Panc1 (cell line): ENCODE results near the gene ELFN2. TPM values are rescaled to one million over a fixed set of nuclear protein-coding genes. Genes with fewer than 3 reads are reported as not detected.

Source experiments
- ATAC-seq: fragments of 200-7000 bp; cut with Tn5 transposase; 2 replicates; pipeline ENCODE4 v1.9.1; 2020; ENCODE audit warnings: mild to moderate bottlenecking, moderate library complexity
- BruUV-seq: library from RNA; stranded (reverse); fragments of 400-500 nt; replicated peaks from 2 replicates; lab custom pipeline; 2021; lab: Mats Ljungman, UMichigan
- CTCF ChIA-PET: fragments of 300-600 bp; sonication (Branson Sonifier 250); formaldehyde crosslinking; loops from one replicate; lab custom pipeline; 2022; ENCODE audit warnings: antibody characterized with exemption; lab: Charles Lee
- POLR2A ChIA-PET: fragments of 300-600 bp; sonication (Branson Sonifier 250); formaldehyde crosslinking; loops from one replicate; lab custom pipeline; 2022; ENCODE audit warnings: antibody characterized with exemption; lab: Charles Lee
- DNase-seq: peaks from one replicate; pipeline ENCODE4 v3.0.0-alpha.2; 2010; ENCODE audit warnings: low read depth, low spot score
- H3K27ac ChIP-seq: 2 replicates; pipeline ENCODE4 v1.5.1; 2011; ENCODE audit warnings: mild to moderate bottlenecking, low read length, inconsistent platforms
- H3K27me3 ChIP-seq: fragments of 200-500 bp; sonication (Bioruptor generic); 2 replicates; pipeline ENCODE4 v1.6.0; 2014; ENCODE audit warnings: low read length, inconsistent platforms; ENCODE audit not compliant: control insufficient read depth, insufficient read depth
- H3K36me3 ChIP-seq: fragments of 200-500 bp; sonication (Bioruptor generic); 2 replicates; pipeline ENCODE4 v1.5.1; 2014; ENCODE audit warnings: inconsistent platforms, mild to moderate bottlenecking, low read length, moderate library complexity; ENCODE audit not compliant: control insufficient read depth, insufficient read depth
- H3K4me1 ChIP-seq: 2 replicates; pipeline ENCODE4 v1.5.1; 2011; ENCODE audit warnings: inconsistent platforms, mild to moderate bottlenecking, low read length, moderate library complexity; ENCODE audit not compliant: control insufficient read depth, insufficient read depth
- H3K4me3 ChIP-seq, 2 experiments: 2 replicates each; pipeline ENCODE4 v1.5.1; 2011 to 2012; ENCODE audit warnings: low read depth in 2 of 2, low read length in 2 of 2, mild to moderate bottlenecking in 2 of 2, inconsistent platforms in 1 of 2, moderate library complexity in 1 of 2
- H3K9me3 ChIP-seq: fragments of 200-500 bp; sonication (Bioruptor generic); 2 replicates; pipeline ENCODE4 v1.5.1; 2014; ENCODE audit warnings: low read depth, mild to moderate bottlenecking, inconsistent platforms, low read length, moderate library complexity; ENCODE audit not compliant: control insufficient read depth, insufficient read depth
- POLR2AphosphoS5 ChIP-seq: IDR thresholded peaks from 2 replicates; pipeline ENCODE4 v1.6.1; 2012; ENCODE audit warnings: mild to moderate bottlenecking, low read depth, low read length, moderate library complexity
- SIN3A ChIP-seq: IDR thresholded peaks from 2 replicates; pipeline ENCODE4 v1.6.1; 2012; ENCODE audit warnings: low read depth, mild to moderate bottlenecking, low read length, moderate library complexity, borderline replicate concordance; ENCODE audit not compliant: insufficient read depth
- TCF7L2 ChIP-seq: IDR thresholded peaks from 2 replicates; pipeline ENCODE4 v1.6.1; 2011; ENCODE audit warnings: mild to moderate bottlenecking, low read depth, low read length, inconsistent platforms
- in situ Hi-C: cut with HindIII; loops from 2 replicates; pipeline ENCODE4 v1.10.0; 2016; ENCODE audit warnings: low sequenced_read_pairs, low pct_unique_long_range_greater_than_20kb
- intact Hi-C: fragments of 100-400 bp; cut with micrococcal nuclease; formaldehyde crosslinking; loops from one replicate; pipeline ENCODE4 v1.10.0; 2022; ENCODE audit not compliant: unreplicated experiment
- total RNA-seq: library from RNA; stranded (reverse); gene quantifications from one replicate; pipeline ENCODE4 v1.2.1, GENCODE V29; 2021; ENCODE audit not compliant: unreplicated experiment
- TF ChIP-seq, protein P1 (sequence below): fragments of 450-650 bp; IDR thresholded peaks from 2 replicates; pipeline ENCODE4 v1.5.1; 2017; ENCODE audit warnings: mild to moderate bottlenecking
- TF ChIP-seq, protein P2 (sequence below), 2 experiments: IDR thresholded peaks; 2 replicates each; pipeline ENCODE4 v1.6.1; 2011 to 2012; ENCODE audit warnings: low read depth in 2 of 2, control low read depth in 1 of 2, low read length in 1 of 2, mild to moderate bottlenecking in 1 of 2, moderate library complexity in 1 of 2; ENCODE audit not compliant: insufficient read depth in 1 of 2

Gene ELFN2
- total RNA-seq, 1 experiment from 2014 or later: 2.9 TPM

GRCh38 chr22:37439347-37439746 lies 12.1 kb upstream of the ELFN2 start:
- BruUV-seq: no TSS peak
- TF ChIP-seq, protein P1, sequence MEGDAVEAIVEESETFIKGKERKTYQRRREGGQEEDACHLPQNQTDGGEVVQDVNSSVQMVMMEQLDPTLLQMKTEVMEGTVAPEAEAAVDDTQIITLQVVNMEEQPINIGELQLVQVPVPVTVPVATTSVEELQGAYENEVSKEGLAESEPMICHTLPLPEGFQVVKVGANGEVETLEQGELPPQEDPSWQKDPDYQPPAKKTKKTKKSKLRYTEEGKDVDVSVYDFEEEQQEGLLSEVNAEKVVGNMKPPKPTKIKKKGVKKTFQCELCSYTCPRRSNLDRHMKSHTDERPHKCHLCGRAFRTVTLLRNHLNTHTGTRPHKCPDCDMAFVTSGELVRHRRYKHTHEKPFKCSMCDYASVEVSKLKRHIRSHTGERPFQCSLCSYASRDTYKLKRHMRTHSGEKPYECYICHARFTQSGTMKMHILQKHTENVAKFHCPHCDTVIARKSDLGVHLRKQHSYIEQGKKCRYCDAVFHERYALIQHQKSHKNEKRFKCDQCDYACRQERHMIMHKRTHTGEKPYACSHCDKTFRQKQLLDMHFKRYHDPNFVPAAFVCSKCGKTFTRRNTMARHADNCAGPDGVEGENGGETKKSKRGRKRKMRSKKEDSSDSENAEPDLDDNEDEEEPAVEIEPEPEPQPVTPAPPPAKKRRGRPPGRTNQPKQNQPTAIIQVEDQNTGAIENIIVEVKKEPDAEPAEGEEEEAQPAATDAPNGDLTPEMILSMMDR: no peak
- TF ChIP-seq SIN3A: no peak
- no peak for TF ChIP-seq POLR2AphosphoS5
- POLR2A ChIA-PET: no interaction called here
- ATAC-seq (no peak), DNase-seq (no peak)
- intact Hi-C loops: no loop called here
- in situ Hi-C loops: no loop called here
- CTCF ChIA-PET: no interaction called here
- H3K27ac ChIP-seq: no peak overlapping the region
- no peak overlapping the region for H3K4me3 ChIP-seq
- no peaks in the 10 kb centered on the region for H3K4me1 ChIP-seq
- no peaks in the 10 kb centered on the region for H3K36me3 ChIP-seq
- H3K9me3 ChIP-seq: no peaks in the 10 kb centered on the region
- no peaks in the 10 kb centered on the region for H3K27me3 ChIP-seq

- CTCF ChIA-PET: no interaction called here
- BruUV-seq: no TSS peak
- Histone ChIP-seq H3K27me3 (no peaks in the 10 kb centered on the region), H3K27ac (no peak overlapping the region), H3K4me1 (no peaks in the 10 kb centered on the region), H3K4me3 (no peak overlapping the region), H3K9me3 (no peaks in the 10 kb centered on the region; the same call in 1 of the 2 replicates), H3K36me3 (no peaks in the 10 kb centered on the region)
- POLR2A ChIA-PET: no interaction called here
- TF ChIP-seq POLR2AphosphoS5: no peak
- TF ChIP-seq TCF7L2: no peak
- TF ChIP-seq, protein P1: no peak
- TF ChIP-seq, protein P2, sequence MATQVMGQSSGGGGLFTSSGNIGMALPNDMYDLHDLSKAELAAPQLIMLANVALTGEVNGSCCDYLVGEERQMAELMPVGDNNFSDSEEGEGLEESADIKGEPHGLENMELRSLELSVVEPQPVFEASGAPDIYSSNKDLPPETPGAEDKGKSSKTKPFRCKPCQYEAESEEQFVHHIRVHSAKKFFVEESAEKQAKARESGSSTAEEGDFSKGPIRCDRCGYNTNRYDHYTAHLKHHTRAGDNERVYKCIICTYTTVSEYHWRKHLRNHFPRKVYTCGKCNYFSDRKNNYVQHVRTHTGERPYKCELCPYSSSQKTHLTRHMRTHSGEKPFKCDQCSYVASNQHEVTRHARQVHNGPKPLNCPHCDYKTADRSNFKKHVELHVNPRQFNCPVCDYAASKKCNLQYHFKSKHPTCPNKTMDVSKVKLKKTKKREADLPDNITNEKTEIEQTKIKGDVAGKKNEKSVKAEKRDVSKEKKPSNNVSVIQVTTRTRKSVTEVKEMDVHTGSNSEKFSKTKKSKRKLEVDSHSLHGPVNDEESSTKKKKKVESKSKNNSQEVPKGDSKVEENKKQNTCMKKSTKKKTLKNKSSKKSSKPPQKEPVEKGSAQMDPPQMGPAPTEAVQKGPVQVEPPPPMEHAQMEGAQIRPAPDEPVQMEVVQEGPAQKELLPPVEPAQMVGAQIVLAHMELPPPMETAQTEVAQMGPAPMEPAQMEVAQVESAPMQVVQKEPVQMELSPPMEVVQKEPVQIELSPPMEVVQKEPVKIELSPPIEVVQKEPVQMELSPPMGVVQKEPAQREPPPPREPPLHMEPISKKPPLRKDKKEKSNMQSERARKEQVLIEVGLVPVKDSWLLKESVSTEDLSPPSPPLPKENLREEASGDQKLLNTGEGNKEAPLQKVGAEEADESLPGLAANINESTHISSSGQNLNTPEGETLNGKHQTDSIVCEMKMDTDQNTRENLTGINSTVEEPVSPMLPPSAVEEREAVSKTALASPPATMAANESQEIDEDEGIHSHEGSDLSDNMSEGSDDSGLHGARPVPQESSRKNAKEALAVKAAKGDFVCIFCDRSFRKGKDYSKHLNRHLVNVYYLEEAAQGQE (IDR thresholded peaks at IDR 0.05; ENCODE audit: insufficient read depth in 1 of 2, low read depth in 2 of 2, low read length in 1 of 2): no peak
- TF ChIP-seq SIN3A: no peak
- in situ Hi-C loops: no loop called here
- ATAC-seq (no peak), DNase-seq (no peak)
- intact Hi-C loops: no loop called here
These were observed 8.8 kb upstream of the ELFN2 start for GRCh38 chr22:37435970-37436603.
